H1 (cell line): Measurements from ENCODE around the gene ZNF419. TPM values are rescaled to one million over a fixed set of nuclear protein-coding genes. Genes with fewer than 3 reads are reported as not detected.

Experiments
- ASH2L ChIP-seq: fragments of 200-600, 300-600 bp; sonication (generic); IDR thresholded peaks from one replicate; pipeline ENCODE4 v1.7.1; 2017; ENCODE audit warnings: low read length
- CBX5 ChIP-seq: fragments of 300-800, 300-1000 bp; sonication (generic); IDR thresholded peaks from 2 replicates; pipeline ENCODE4 v1.7.1; 2016; ENCODE audit warnings: antibody characterized with exemption, low read length, low read depth
- CBX8 ChIP-seq: fragments of 300-800, 300-1000 bp; sonication (generic); IDR thresholded peaks from 2 replicates; pipeline ENCODE4 v1.7.1; 2016; ENCODE audit warnings: low read depth, low read length, borderline replicate concordance
- CEBPB ChIP-seq: IDR thresholded peaks from 2 replicates; pipeline ENCODE4 v1.6.1; 2012; ENCODE audit warnings: low read depth, low read length
- CREB1 ChIP-seq: IDR thresholded peaks from 2 replicates; pipeline ENCODE4 v1.6.1; 2012; ENCODE audit warnings: inconsistent platforms
- CTBP2 ChIP-seq: IDR thresholded peaks from 2 replicates; pipeline ENCODE4 v1.7.0; 2011; ENCODE audit warnings: borderline replicate concordance, mild to moderate bottlenecking, moderate library complexity, mixed read lengths, low read length; ENCODE audit not compliant: insufficient read depth, insufficient read length
- E2F6 ChIP-seq: IDR thresholded peaks from 2 replicates; pipeline ENCODE4 v1.6.1; 2012; ENCODE audit warnings: inconsistent platforms
- EGR1 ChIP-seq: IDR thresholded peaks from 2 replicates; pipeline ENCODE4 v1.6.1; 2011; ENCODE audit warnings: low read depth, low read length, borderline replicate concordance
- EP300 ChIP-seq, 2 experiments: IDR thresholded peaks; 1 replicate in 1 of 2; 2 replicates in 1 of 2; pipeline ENCODE4 v1.6.1; 2011 to 2012; ENCODE audit warnings: low read depth in 2 of 2, low read length in 2 of 2, mild to moderate bottlenecking in 2 of 2, borderline replicate concordance in 1 of 2, inconsistent platforms in 1 of 2, moderate library complexity in 1 of 2
- EZH2 ChIP-seq: fragments of 200-600 bp; sonication (generic); IDR thresholded peaks from 2 replicates; pipeline ENCODE4 v1.7.1; 2012; ENCODE audit warnings: low read depth, mild to moderate bottlenecking, moderate library complexity, low read length, inconsistent platforms; ENCODE audit not compliant: severe bottlenecking
- JUN ChIP-seq: IDR thresholded peaks from 2 replicates; pipeline ENCODE4 v1.6.1; 2011; ENCODE audit warnings: low read depth, mild to moderate bottlenecking, improper control_type of control experiment, low read length
- KDM5A ChIP-seq: fragments of 200-600 bp; IDR thresholded peaks from 2 replicates; pipeline ENCODE4 v1.7.1; 2012; ENCODE audit warnings: mild to moderate bottlenecking, low read length, inconsistent platforms, mixed read lengths
- MAFK ChIP-seq: IDR thresholded peaks from 2 replicates; pipeline ENCODE4 v1.6.1; 2012; ENCODE audit warnings: low read depth, mild to moderate bottlenecking, improper control_type of control experiment, low read length
- MAX ChIP-seq: IDR thresholded peaks from 2 replicates; pipeline ENCODE4 v1.6.1; 2012; ENCODE audit warnings: inconsistent platforms
- NRF1 ChIP-seq: IDR thresholded peaks from 2 replicates; pipeline ENCODE4 v1.6.1; 2011; ENCODE audit warnings: mild to moderate bottlenecking, low read depth, low read length, improper control_type of control experiment
- POLR2AphosphoS5 ChIP-seq: IDR thresholded peaks from 2 replicates; pipeline ENCODE4 v1.6.1; 2011; ENCODE audit warnings: low read depth, low read length
- RBBP5 ChIP-seq: IDR thresholded peaks from 2 replicates; pipeline ENCODE4 v1.7.1; 2012; ENCODE audit warnings: low read depth, mild to moderate bottlenecking, inconsistent platforms, low read length, moderate library complexity, borderline replicate concordance
- RNF2 ChIP-seq: fragments of 200-900, 300-1000 bp; sonication (generic); IDR thresholded peaks from 2 replicates; pipeline ENCODE4 v1.7.1; 2016; ENCODE audit warnings: borderline replicate concordance, low read depth, mild to moderate bottlenecking, antibody characterized with exemption, low read length; ENCODE audit not compliant: poor library complexity, severe bottlenecking; ENCODE audit errors: missing control alignments
- SP4 ChIP-seq: IDR thresholded peaks from 2 replicates; pipeline ENCODE4 v1.6.1; 2012; ENCODE audit warnings: low read length, inconsistent platforms
- TAF1 ChIP-seq: IDR thresholded peaks from 2 replicates; pipeline ENCODE4 v1.6.1; 2011; ENCODE audit warnings: mild to moderate bottlenecking, low read depth, low read length
- TAF7 ChIP-seq: optimal IDR thresholded peaks from 2 replicates; pipeline ENCODE3; 2011; ENCODE audit warnings: low read depth, mild to moderate bottlenecking, inconsistent platforms, low read length, moderate library complexity, borderline replicate concordance
- TEAD4 ChIP-seq: IDR thresholded peaks from 2 replicates; pipeline ENCODE4 v1.6.1; 2012; ENCODE audit warnings: low read depth, low read length, inconsistent platforms, mixed read lengths
- polyA plus RNA-seq, 7 experiments: library from polyadenylated mRNA; depleted of rRNA in 3 of 7; stranded (reverse) in 5 of 7; unstranded in 2 of 7; fragments of >200 nt in 5 of 7; fragments of 200-250 nt in 2 of 7; gene quantifications; 1 replicate in 5 of 7; 2 replicates in 1 of 7; 4 replicates in 1 of 7; pipeline versions ENCODE4 v1.2.1 to v1.2.3, GENCODE V29; 2011 to 2013; ENCODE audit warnings: missing spikeins in 2 of 7, mixed read lengths in 2 of 7
- total RNA-seq: library from RNA; stranded (reverse); fragmentation: NEBNext Ultra II Directional; extraction: Animal tissue kit (Norgen Biotek cat#: 25700); gene quantifications from 2 replicates; pipeline ENCODE4 v1.2.1, GENCODE V29; 2021

ZNF419 gene
- total and polyA plus RNA-seq, 2 of the 8 experiments (the other 6 are each of a cell fraction or from before 2014, with no cell fraction given): 5.8 to 11.9 TPM

GRCh38 chr19:57527136-57527881, 39.8 kb downstream of the ZNF419 start, which contains the start of gene ZNF549 (continued):
- TF ChIP-seq E2F6 (peak; percentile 92), EZH2 (no peak), EP300 (IDR thresholded peaks at IDR 0.05; ENCODE audit: borderline replicate concordance in 1 of 2, low read depth in 2 of 2, low read length in 2 of 2) (peak in 1 of 2 experiments; percentile 58; a peak in 1 of 3 replicates), RBBP5 (peak; percentile 62; the same call in 1 of the 2 replicates), TAF1 (peak; percentile 79; the same call in 1 of the 2 replicates), CEBPB (peak; percentile 19; the same call in 1 of the 2 replicates), CREB1 (peak; percentile 84), ASH2L (peak; percentile 68), SP4 (no peak), EGR1 (peak; percentile 44; the same call in 1 of the 2 replicates), MAX (peak; percentile 83), KDM5A (0 out of 2 replicates have a peak, but pooled peaks have one; percentile 8), JUN (no peak), CBX8 (no peak), CBX5 (no peak), NRF1 (no peak), TAF7 (no peak), POLR2AphosphoS5 (0 out of 2 replicates have a peak, but pooled peaks have one; percentile 11), RNF2 (no peak), CTBP2 (no peak), MAFK (no peak), TEAD4 (no peak)
